Uterus (tissue), 2 donors: Measurements from ENCODE around the gene PODNL1.

Source experiments
- POLR2A ChIP-seq, 2 donors: fragments of 450-650 bp; IDR thresholded peaks; one replicate each; pipeline ENCODE4 v1.6.1; 2016; ENCODE audit warnings: antibody characterized with exemption in 2 of 2, mild to moderate bottlenecking in 1 of 2, moderate library complexity in 1 of 2
- TF ChIP-seq, protein P1 (sequence below), 4 experiments: fragments of 200-600 bp in 2 of 4; fragments of 450-650 bp in 2 of 4; sonication (generic) in 2 of 4; IDR thresholded peaks; one replicate each; pipeline ENCODE4 v1.5.1; 2016 to 2019; ENCODE audit warnings: antibody characterized with exemption in 4 of 4, mild to moderate bottlenecking in 2 of 4, moderate library complexity in 1 of 4

DNA sequence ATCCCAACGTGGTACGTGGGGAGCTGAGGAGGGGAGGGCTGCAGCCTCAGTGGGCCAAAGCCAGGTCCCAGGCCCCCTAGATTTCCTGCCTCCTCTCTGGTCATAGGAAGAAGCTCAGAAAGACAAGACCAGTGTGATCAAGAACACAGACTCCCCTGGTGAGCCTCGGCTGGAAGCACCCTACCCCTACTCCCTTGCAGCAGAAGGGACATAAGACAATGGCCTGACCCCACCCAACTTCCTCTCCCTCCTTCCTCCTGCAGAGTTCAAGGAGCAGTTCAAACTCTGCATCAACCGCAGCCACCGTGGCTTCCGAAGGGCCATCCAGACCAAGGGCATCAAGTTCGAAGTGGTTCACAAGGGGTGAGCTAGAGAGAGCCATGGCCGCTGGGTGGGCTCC lies 11.5 kb downstream of the PODNL1 start:
- TF ChIP-seq POLR2A (IDR thresholded peaks at IDR 0.05): no peak
- TF ChIP-seq, protein P1, sequence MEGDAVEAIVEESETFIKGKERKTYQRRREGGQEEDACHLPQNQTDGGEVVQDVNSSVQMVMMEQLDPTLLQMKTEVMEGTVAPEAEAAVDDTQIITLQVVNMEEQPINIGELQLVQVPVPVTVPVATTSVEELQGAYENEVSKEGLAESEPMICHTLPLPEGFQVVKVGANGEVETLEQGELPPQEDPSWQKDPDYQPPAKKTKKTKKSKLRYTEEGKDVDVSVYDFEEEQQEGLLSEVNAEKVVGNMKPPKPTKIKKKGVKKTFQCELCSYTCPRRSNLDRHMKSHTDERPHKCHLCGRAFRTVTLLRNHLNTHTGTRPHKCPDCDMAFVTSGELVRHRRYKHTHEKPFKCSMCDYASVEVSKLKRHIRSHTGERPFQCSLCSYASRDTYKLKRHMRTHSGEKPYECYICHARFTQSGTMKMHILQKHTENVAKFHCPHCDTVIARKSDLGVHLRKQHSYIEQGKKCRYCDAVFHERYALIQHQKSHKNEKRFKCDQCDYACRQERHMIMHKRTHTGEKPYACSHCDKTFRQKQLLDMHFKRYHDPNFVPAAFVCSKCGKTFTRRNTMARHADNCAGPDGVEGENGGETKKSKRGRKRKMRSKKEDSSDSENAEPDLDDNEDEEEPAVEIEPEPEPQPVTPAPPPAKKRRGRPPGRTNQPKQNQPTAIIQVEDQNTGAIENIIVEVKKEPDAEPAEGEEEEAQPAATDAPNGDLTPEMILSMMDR (IDR thresholded peaks at IDR 0.05): no peak
